ENCODE measurements around the gene PIGX.
A peak's percentile ranks its signal among the peaks of the same experiment; 100 is the strongest.
"Not testable (repeated sequence)": the region's sequence is repeated elsewhere in the genome, so short reads cannot be mapped to it uniquely, and the experiment has no call there.

PIGX gene

DNA sequence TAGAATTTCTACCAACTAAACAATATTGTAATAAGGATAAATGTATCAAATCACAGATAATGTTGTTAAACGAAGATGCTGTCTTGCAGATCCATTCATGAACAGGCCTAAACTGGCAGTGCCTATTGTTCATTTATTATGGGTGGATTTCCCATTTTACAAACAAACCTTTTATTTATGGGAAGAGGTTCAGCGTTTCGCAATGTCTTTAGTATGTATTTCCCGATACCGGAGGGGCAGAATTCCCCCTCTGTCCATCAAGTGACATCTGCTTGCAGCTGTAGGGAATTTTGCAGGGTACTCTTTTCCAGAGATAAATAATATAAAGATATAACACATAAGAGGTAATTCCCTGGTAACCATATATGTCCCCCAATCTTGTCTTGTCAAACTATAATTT lies 5.8 kb upstream of the PIGX start:
- no peak for DNase-seq (ENCODE audit: low read depth)

DNA sequence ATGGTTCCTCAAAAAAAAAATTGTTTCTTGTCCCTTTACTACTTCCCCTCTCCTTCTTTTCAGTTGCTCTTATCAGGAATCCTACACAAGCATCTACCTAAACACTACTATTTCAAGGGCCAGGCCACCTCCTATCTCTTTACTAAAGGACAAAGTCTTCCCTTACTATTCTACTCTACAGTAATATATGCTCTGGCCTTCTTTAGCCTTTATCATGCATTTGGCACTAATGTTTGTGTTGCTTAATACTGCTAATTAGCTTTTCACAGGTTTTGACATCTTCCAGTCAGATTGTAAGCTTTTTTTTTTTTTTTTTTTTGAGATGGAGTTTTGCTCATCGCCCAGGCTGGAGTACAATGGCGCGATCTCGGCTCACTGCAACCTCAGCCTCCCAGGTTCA lies 5.4 kb upstream of the PIGX start:
- no peak for DNase-seq (ENCODE audit: low read depth)

DNA sequence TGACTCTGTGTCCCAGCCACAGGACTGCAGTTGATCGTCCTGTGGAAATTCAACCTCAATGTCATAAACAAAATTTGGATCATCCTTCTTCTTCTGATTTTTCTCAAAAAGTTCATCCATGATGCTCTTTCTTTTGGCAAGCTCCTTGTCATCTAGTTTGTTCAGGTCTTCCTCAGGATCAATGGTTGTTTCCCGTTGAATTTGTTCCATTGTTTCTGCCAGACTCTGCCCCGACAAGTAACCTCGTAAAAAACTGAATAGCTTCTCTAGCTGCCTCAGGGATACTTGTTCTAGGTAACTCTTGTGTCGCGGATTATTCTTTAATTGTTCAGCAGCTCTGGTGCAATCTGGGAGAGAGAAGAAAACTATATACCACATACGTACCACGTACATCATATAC lies 4.6 kb upstream of the PIGX start:
- no peak for DNase-seq (ENCODE audit: low read depth)

DNA sequence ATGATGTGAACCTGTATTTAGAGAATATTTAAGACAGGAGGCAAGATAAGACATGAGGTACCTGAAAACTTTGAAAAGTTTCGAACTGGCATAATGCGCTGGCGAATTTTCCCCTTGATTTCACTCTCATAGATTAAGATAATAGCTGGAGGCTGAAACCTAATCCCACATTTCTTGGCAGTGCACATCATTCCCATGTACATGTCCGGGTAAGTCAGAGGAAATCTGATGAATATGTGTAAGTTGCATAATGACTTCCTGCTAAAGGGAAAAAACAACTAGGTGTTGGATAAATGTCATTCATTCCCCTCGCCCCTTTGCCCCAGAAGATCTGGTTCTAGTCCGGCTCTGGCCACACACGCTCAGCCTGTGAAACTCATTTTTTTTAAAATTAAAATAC lies 3.7 kb upstream of the PIGX start:
- peak; percentile 12 for DNase-seq (ENCODE audit: low read depth)

DNA sequence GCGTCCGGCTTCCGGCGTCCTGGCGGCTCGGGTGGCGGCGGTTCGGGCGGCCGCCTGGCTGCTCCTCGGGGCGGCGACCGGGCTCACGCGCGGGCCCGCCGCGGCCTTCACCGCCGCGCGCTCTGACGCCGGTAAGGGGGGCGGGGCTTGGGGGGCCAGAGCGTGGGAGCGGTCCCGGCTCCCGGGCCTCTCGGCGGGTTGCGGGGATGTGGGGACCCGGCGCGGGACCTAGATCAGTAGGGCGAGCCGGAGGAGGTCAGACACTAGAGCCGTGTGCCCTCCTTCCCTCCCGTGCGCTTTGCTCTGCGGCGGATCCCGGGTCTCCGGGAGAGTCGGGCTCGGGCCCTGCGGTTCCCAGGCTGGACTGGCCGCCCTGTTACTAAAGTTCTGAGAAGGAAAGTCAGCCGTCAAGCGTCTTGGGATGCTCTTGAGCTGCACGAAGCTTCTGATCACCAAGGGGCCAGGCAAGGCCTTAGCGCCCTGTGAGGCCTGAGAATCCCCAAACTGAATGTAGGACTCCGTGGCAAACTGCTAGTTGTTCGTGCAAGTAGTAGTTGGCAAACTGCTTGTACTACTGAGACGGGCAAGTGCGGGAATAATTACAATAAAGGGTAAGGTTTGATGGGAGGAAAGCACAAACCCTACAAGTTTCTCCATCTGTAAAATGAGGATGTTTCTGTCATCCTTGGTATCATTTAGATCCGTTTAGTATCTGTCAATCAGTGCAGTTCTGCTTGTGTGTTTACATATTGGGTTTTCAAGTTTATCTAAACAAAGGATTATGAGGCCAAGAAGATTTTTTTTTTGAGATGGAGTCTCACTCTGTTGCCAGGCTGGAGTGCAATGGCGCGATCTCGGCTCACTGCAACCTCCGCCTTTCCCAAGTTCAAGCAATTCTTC lies 587 bp downstream of the PIGX start:
- peak; percentile 61 for DNase-seq (ENCODE audit: low read depth)

DNA sequence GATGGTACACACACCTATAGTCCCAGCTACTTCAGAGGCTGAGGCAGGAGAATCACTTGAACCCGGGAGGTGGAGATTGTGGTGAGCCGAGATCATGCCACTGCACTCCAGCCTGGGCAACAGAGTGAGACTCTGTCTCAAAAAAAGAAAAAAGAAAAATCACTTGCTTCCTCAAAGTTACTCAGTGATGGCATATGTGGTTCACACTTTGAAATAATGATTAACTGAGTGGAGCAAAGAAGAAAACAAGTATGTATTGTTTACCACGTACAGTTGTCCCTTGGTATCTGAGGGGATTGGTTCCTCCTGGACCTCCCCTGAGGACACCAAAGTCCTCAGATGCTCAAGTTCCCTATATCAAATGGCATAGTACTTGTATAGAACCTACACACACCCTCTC lies 5.0 kb downstream of the PIGX start:
- DNase-seq (ENCODE audit: low read depth): not testable (repeated sequence)

DNA sequence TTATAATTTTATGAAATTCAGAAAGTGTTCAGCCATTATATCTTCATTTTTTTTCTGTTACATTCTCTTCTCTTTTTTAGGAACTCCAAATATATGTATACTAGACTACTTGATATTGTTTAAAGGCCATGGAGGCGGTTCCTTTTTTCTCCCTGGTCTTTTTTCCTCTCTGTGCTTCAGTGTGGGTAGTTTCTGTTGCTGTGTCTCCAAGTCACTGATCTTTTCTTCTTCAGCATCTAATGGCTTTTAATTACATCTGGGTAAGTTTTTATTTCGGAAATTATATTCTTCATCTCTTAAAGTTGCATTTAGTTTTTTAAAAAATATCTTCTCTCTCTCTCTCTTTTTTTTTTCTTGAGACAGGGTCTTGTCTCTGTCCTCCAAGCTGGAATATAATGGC lies 8.9 kb downstream of the PIGX start:
- DNase-seq (ENCODE audit: low read depth): no peak

DNA sequence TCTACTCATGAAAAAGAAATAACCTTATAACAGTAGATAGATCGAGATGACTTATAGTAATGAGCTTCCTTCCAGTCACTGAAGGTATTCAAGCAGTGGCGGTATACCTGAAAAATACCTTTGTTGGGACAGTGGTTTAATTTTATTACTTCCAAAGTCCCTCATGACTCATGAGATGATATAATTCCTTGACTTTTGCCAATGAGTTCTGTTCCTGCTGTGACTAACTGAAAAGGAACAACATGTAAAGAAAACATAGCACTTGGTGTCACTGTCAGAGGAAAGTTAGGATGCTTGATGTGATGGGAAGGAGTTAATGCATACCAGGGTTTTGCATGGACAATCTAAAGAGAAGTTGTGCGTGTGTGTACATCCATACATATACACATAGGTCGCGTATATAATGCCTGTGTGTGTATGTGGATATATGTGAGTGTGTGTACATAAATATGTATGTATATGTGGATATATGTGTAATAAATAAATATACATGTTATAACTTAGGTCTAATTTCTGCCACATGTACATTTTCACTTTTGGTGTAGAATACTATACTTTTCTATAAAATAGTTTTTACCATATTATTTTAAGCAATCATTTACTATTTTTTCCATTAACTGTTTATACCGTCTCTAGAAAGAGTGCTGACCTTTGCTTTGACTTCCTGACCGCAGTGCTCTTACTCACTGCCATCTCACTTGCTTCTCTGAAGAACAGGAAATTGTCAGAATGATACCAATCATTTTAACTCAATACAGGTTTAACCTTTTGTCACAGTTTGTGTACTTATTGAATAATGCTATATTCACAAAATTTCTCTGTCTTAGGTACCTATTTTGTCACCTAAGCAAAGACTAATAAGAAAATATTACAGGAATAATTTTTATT lies 14.9 kb downstream of the PIGX start:
- DNase-seq (ENCODE audit: low read depth): peak; percentile 82

DNA sequence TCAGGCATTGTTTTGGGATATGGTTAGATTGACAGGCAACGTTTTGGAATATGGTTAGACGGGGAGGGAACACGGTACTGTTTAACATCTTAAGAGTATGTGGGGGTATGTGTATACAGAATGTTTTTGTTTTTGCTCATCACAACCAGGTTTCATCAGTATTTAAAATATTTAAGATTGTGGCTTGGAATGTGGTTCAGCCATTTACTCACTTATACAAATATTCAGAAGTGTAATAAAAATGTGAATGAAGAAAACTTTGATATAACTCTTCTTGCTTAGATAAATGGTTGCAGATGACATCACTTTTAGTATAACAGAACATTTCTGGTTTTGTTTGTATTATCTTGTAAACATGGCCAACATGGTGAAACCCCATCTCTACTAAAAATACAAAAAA lies 23.6 kb downstream of the PIGX start:
- peak; percentile 76 for DNase-seq (ENCODE audit: low read depth)

DNA sequence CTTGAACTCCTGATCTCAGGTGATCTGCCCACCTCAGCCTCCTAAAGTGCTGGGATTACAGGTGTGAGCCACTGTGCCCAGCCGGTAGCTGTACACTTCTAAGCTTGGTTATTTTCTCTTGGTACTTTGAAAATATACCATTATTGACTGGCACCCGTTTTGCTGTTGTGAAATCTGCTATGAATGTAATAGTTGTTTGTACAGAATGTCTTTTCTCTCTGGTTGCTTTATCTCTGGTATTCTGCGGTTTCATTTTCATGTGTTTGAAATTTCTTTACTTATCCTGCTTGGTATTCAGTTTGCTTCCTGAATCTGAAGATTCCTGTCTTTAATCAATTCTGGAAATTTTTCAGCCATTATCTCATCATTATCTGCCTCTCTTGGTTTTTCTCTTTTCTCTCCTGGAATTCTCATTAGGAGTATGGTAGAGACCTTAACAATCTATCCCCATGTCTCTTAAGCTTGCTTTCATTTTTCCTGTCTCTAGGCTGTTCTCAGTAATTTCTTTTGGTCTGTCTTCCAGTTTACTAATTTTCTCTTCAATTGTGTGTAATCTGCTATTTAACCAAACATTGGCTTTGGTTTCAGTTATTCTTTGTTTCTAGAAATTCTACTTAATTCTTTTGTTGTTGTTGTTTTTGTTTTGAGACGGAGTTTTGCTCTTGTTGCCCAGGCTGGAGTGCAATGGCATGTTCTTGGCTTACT lies 24.6 kb downstream of the PIGX start:
- peak; percentile 81 for DNase-seq (ENCODE audit: low read depth)

DNA sequence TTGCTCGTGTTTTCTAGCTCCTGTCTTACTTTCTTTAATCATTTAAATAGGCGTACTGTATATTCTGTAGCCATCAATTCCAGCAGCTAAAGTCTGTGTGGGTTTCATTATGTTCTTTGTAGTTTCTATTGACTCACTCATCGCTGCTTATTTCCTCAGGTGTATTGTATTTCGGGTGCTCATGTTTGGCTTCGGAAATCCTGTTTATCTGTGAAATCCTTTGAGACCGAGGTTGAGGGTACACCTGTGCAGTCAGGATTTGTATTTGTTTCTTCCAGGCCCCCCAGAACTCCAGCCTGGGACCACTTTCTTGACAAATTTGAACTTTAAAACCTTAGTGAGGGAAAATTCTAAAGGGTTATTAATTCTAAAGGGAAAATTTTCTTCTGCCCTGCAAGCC lies 25.5 kb downstream of the PIGX start:
- DNase-seq (ENCODE audit: low read depth): no peak

DNA sequence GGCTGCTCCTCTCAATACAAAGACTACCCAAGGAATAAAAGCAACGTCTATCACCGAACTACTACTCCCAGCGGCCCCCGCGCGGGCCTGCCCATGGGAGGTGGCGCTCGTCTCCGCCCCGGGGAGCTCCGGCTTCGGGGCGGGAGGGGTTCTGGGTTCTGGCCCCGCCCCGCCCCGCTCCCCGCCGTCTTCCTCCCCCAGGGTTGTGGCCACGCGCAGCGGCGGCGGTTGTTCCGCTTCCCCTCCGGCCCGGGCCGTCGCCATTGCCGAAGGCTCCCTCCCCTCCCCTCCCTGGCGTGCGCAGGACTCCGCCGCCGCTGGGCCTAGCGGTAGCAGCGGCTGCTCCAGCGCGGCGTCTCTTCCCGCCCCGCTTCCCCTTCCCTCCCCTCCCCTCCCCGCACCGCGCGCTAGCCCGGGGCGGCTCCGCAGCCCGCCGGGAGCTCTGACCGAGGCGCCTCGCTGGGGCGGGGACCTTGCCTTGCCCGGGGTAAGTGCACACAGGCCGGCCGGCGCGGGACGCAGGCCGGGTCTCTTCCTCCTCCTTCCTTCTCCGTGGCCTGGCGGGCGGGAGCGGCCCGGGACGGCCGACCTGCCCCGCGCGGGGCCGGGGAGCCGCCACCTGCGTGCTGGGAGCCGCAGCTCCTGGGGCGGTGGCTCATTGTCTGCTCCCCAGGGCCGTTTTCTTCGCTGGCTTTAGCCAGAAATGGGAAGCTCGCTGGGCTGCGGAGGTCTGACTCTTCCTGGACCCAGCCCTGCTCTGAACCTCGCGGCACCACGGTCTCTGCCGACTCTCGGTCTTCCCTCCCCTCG lies 27.7 kb downstream of the PIGX start, which contains the start of gene PAK2:
Gene PAK2 (plus strand): TSS at position 187 of the 810 bp plus-strand sequence. CDS start 42,790 bp downstream, outside the sequence.
- DNase-seq (ENCODE audit: low read depth): peak; percentile 87

DNA sequence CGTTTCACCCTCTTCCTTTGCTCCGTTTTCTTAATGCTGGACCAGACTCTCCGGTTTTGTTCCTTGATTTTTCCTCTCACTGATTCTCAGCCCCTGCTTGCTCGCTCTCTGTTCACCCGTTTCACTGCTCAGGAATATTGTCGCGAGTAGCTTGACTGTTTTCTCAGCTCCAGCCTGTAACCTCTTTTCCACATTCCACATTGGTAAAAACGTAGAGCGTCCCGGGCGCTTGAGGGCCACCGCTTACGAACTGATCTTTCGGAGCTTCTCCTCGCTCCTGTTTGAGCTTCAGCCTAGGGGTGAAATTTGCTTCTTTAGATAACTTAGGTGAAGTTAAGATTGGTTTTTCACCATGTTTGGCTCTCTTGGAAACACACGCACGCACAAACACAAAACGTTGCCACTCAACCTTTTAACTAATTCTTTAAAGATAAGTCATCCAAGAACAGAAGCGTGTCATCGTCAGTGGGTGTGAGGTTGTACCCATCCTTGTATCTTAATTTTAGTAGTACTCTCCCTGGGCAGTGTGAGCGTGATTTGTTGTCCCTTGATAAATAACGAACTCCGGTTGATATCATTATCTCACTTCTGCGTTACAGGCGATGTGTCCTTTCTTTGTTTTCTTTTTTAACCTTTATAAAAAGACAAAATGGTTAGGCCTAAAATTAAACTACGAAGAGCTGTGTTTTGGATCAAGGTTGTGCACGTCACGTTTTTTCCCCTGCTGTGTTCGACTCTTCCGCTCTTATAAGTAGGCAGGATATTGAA lies 28.5 kb downstream of the PIGX start:
- peak; percentile 67 for DNase-seq (ENCODE audit: low read depth)

DNA sequence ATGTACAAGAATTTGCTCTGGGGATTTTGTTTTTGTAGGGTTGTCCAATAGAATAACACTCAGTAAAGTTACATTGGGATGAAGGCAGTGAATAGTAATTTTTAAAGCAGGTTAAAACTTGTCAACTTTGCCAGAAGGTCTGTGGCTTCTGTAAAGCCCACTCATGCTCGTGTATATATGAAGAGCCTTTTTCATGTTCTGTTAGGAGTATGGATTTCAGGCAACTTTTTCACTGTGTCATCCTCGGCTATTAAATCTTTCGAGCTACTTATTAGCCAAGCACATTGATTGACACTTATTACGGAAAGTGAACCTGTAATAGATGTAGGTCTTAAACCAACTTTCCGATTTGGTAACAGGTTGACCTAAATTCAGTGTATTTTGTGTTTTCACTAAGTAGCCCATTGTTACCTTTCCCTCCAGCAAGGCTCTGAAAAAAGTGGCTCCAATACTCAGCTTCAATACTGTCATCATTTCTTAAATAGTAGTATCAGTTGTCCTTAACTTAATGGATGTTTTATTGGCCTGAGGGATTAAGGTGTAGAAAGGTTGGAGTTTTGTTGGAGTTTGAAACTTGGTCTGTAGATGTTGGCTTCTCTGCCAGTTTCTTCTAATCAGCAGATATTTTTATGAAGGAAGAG lies 29.2 kb downstream of the PIGX start:
- DNase-seq (ENCODE audit: low read depth): no peak

DNA sequence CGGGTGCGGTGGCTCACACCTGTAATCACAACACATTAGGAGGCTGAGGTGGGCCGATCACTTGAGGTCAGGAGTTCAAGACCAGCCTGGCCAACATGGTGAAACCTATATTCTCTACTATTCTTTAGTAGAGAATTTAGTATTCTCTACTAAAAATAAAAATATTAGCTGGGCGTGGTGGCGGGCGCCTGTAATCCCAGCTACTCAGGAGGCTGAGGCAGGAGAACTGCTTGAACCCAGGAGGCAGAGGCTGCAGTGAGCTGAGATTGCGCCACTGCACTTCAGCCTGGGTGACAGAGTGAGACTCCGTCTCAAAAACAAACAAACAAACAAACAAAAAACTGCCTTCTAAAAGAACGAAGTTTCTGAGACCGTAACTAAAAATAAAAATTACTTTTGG lies 31.4 kb downstream of the PIGX start:
- DNase-seq (ENCODE audit: low read depth): not testable (repeated sequence)

DNA sequence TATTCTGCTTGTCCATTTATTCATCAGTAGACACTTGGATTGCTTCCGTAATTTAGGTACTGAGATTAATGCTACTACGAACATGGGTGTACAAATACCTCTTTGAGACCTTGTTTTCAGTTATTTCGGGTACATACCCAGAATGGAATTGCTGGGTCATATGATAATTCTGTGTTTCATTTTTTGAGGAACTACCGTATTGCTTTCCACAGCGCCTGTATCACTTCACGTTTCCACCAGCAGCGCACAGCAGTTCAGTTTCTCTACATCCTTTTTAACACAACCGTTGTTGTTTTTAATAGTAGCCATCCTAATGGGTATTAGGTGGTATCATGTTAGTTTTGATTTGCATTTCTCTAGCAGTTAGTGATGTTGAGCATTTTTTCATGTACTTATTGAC lies 36.9 kb downstream of the PIGX start:
- DNase-seq (ENCODE audit: low read depth): no peak

DNA sequence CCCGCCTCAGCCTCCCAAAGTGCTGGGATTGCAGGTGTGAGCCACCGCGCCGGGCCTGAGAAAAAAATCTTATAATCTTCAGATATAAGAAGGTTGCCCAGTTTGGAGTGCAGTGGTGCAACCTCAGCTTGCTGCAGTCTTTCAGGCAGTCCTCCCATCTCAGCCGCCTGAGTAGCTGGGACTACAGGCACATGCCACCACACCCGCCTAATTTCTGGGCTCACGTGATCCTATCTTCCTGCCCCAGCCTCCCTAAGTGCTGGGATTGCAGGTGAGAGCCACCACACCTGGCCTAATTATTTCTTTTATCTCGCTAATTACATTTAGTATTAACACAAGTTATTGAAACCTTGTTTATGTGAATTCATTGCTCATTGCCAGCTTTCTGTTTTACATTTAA lies 41.0 kb downstream of the PIGX start:
- DNase-seq (ENCODE audit: low read depth): no peak

DNA sequence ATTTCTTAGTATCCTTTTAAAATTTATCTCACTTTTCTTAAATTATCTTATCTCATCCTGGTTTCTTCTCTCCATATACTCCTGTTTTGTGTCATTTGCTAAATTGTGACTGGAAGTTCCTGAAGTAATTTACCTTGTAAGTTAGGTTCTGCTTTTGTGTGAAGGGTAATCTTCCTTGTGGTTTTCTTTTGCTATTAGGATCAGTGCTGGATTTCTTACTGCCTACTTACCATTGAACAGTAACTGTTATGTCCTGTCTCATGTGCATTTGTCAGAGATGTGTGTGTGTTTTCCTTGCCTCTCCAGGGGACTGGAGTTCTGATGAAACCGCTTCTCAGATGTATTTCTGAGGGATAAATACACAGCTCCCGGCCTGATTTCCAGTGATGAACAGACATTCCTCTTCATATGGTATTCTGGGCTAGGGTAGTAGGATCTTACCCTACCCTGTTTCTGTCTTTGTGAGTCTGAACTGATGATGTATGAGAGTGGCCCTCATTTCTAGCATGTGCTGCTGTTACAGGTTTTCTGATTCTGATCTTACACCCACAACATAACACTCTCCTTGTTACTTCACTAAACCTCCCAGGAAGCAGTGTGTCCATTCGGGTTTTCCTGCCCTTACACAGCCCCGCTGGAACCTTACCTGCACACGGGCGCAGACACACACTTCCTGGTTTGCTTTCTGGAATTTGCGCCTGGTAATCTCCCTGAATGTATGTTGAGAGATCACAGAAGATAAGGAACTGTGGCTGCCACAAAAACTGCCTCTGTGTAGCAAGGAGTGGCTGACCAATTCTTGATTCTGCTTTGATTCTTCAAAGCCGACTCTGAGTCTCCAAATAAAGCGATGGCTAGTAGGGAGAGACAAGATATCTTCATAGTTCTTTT lies 42.2 kb downstream of the PIGX start:
- DNase-seq (ENCODE audit: low read depth): peak; percentile 26

DNA sequence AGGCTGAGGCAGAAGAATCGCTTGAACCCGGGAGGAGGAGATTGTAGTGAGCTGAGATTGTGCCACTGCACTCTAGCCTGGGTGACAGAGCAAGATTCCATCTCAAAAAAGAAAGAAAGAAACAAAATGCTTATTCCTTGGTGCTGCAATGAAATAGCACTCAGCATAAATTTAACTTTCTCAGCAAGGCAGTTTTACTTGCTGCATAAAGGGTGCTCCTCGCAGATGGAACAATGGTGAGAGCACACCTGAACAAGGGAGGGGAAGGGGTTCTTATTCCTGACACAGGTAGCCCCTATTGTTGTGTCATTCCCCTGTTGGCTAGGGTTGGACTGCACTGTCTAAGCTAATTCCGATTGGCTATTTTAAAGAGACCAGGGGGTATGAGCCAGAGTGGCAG lies 44.6 kb downstream of the PIGX start:
- no peak for DNase-seq (ENCODE audit: low read depth)

Measured in iris pigment epithelial cell (primary cell).